Duodenal mucosa (tissue), 2 donors: ENCODE measurements around the gene FAAP24.
"Not testable (repeated sequence)": the region's sequence is repeated elsewhere in the genome, so short reads cannot be mapped to it uniquely, and the experiment has no call there.

ENCODE experiments used
- H3K27ac ChIP-seq: one replicate; pipeline ENCODE4 v1.7.0; 2013; ENCODE audit warnings: low read depth, low read length
- H3K27me3 ChIP-seq, 2 donors: one replicate each; pipeline ENCODE4 v1.7.0; 2013; ENCODE audit warnings: low read length in 2 of 2, control low read depth in 1 of 2; ENCODE audit not compliant: insufficient read depth in 2 of 2, control insufficient read depth in 1 of 2
- H3K36me3 ChIP-seq, 2 donors: one replicate each; pipeline ENCODE4 v1.7.0; 2013; ENCODE audit warnings: low read length in 2 of 2, control low read depth in 1 of 2; ENCODE audit not compliant: insufficient read depth in 2 of 2, control insufficient read depth in 1 of 2
- H3K4me1 ChIP-seq, 2 donors: one replicate each; pipeline ENCODE4 v1.7.0; 2013; ENCODE audit warnings: low read length in 2 of 2, control low read depth in 1 of 2; ENCODE audit not compliant: insufficient read depth in 2 of 2, control insufficient read depth in 1 of 2
- H3K4me3 ChIP-seq, 2 donors: one replicate each; pipeline ENCODE4 v1.7.0; 2013; ENCODE audit warnings: low read length in 2 of 2, low read depth in 1 of 2
- H3K9ac ChIP-seq, 2 donors: one replicate each; pipeline ENCODE4 v1.7.0; 2013; ENCODE audit warnings: low read length in 2 of 2, low read depth in 1 of 2
- H3K9me3 ChIP-seq, 2 donors: one replicate each; pipeline ENCODE4 v1.7.0; 2013; ENCODE audit warnings: low read length in 2 of 2, control low read depth in 1 of 2; ENCODE audit not compliant: control insufficient read depth in 1 of 2

Gene FAAP24, protein sequence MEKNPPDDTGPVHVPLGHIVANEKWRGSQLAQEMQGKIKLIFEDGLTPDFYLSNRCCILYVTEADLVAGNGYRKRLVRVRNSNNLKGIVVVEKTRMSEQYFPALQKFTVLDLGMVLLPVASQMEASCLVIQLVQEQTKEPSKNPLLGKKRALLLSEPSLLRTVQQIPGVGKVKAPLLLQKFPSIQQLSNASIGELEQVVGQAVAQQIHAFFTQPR

DNA sequence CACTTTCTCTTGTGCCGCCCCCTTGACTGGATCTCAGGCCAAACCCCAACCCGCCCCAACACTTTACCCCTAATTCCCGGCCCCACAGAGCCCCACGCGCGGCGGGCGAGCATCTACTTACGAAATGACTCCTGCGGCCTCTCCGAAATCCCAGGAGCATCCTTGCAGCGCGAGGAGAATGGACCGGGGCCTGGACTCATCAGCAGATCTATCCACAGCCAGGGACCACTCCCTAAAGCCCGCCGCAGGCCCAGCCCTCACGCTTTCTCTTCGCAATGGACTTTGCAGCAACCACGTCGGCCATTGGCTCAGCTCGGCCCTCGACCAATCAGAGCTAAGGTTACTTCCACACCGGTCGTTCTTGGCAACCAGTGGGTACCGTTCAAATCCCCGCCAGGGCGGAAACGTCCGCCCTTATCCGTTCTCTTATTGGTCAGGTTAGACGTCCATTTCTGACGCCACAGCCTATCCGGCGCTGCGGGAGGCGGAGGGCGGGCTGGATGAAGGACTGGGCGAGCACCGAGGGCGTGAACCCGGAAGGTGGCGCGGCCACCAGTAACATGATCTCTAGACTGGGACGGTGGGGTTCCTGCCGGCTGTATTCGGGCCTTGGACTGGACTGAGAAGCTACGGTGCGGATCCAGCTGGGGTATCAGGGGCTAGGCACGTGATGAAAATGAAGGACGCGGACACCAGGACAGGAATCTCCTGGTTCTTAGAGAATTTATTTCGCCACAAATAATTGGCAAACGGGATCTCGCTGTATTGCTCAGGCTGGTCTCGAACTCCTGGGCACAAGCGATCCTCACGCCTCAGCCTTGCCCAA lies at the start of gene FAAP24, which contains the start of gene CEP89:
Gene FAAP24 (plus strand): TSS at position 528 of the 826 bp plus-strand sequence. CDS start 955 bp downstream, outside the sequence.
Gene CEP89 (minus strand): TSS at position 244 of the 826 bp plus-strand sequence. CDS start 84 bp downstream, at position 160.
- Histone ChIP-seq H3K9me3 (no peaks in the 10 kb centered on the region), H3K36me3 (peaks cover 0 to 3% of the 10 kb centered on the region in 2 donors), H3K4me3 (peak within 1 kb of the TSS; percentile 88 to 92), H3K9ac (peak within 1 kb of the TSS; percentile 84 to 89), H3K27ac (peak within 1 kb of the TSS; percentile 1), H3K4me1 (peaks cover 5 to 12% of the 10 kb centered on the region in 2 donors), H3K27me3 (no peaks in the 10 kb centered on the region)

DNA sequence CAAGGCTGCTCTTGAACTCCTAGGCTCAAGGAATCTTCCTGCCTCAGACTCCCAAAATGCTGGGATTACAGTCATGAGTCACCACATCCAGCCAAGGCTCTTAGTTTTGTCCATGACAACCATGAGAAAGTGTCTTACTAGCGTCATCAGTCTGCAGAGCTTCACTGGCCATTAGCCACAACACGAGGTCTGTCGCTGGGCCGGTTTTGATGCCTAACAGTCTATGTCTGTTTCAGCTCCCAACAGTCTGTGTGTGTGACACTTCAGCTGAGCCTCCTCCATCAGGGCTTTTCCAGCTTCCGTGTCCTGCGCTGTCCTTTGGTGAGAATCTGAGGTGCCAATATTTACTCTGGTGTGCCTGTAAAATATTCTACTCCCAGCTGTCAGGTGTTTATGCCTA lies 47.8 kb upstream of the FAAP24 start:
- Histone ChIP-seq H3K4me1 (no peaks in the 10 kb centered on the region), H3K4me3 (no peak overlapping the region), H3K9ac (no peak overlapping the region), H3K9me3 (peaks cover 7 to 8% of the 10 kb centered on the region in 2 donors), H3K27ac (no peak overlapping the region), H3K27me3 (no peaks in the 10 kb centered on the region), H3K36me3 (peaks cover 6 to 21% of the 10 kb centered on the region in 2 donors)

GRCh38 chr19:32928806-32929205 lies 43.2 kb upstream of the FAAP24 start:
- Histone ChIP-seq H3K9ac (no peak overlapping the region), H3K36me3 (peaks cover 6 to 26% of the 10 kb centered on the region in 2 donors), H3K4me3 (no peak overlapping the region), H3K9me3 (peaks cover 7 to 8% of the 10 kb centered on the region in 2 donors), H3K27me3 (no peaks in the 10 kb centered on the region), H3K27ac (no peak overlapping the region), H3K4me1 (no peaks in the 10 kb centered on the region)

- H3K27me3 ChIP-seq = no peaks in the 10 kb centered on the region
- no peak overlapping the region for H3K4me3 ChIP-seq
- no peak overlapping the region for H3K9ac ChIP-seq
- peaks cover 6 to 17% of the 10 kb centered on the region in 2 donors for H3K36me3 ChIP-seq
- H3K27ac ChIP-seq = no peak overlapping the region
- peaks cover 7 to 8% of the 10 kb centered on the region in 2 donors for H3K9me3 ChIP-seq
- no peaks in the 10 kb centered on the region for H3K4me1 ChIP-seq
These were observed 41.5 kb upstream of the FAAP24 start for GRCh38 chr19:32930567-32930966.

DNA sequence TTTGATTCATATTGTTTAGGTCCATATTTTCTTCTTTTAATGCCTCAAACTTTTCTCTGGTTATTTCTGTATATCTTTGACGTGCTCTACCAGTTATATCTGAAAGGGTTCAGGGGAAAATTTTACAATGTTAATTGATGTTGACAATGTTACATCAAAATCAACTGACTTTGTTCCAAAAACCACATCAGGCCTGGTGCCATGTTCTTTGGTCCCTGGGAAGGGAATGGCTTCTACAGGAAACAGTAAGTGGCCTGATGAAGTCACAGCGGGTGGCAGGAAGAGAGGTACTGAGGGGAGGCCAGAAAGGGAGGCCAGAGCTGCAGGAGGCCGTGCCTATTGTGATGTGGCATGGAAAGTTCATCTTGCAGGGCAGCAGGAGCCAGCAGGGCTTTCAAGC lies 38.5 kb upstream of the FAAP24 start:
- Histone ChIP-seq H3K4me1 (no peaks in the 10 kb centered on the region), H3K9ac (no peak overlapping the region), H3K27ac (no peak overlapping the region), H3K9me3 (peaks cover 1% of the 10 kb centered on the region in 2 donors), H3K4me3 (no peak overlapping the region), H3K36me3 (peaks cover 6 to 14% of the 10 kb centered on the region in 2 donors), H3K27me3 (no peaks in the 10 kb centered on the region)

GRCh38 chr19:32935629-32936028 lies 36.4 kb upstream of the FAAP24 start:
- H3K36me3 ChIP-seq = peaks cover 6 to 9% of the 10 kb centered on the region in 2 donors
- H3K4me1 ChIP-seq = no peaks in the 10 kb centered on the region
- no peak overlapping the region for H3K27ac ChIP-seq
- H3K4me3 ChIP-seq = no peak overlapping the region
- H3K27me3 ChIP-seq = no peaks in the 10 kb centered on the region
- H3K9me3 ChIP-seq = no peaks in the 10 kb centered on the region
- no peak overlapping the region for H3K9ac ChIP-seq

- Histone ChIP-seq H3K9ac (no peak overlapping the region), H3K4me3 (no peak overlapping the region), H3K4me1 (no peaks in the 10 kb centered on the region), H3K36me3 (peaks cover 7 to 8% of the 10 kb centered on the region in 2 donors), H3K27ac (no peak overlapping the region), H3K27me3 (no peaks in the 10 kb centered on the region), H3K9me3 (no peaks in the 10 kb centered on the region)
These were observed 36.0 kb upstream of the FAAP24 start for GRCh38 chr19:32936065-32936464.

DNA sequence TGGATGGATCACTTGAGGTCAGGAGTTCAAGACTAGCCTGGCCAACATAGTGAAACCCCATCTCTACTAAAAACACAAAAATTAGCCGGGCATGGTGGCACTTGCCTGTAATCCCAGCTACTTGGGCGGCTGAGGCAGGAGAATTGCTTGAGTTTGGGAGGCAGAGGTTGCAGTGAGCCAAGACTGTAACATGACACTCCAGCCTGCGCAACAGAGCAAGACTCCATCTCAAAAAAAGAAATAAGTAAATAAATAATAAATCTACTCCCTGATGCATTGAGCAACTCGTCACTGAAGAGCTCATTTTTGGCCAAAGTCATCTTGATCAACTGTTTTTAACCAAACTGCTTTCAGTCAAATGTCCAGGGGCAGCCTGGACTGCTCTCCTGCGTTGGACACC lies 30.8 kb upstream of the FAAP24 start:
- H3K4me3 ChIP-seq, H3K9ac ChIP-seq, H3K27ac ChIP-seq, H3K4me1 ChIP-seq, H3K27me3 ChIP-seq, H3K9me3 ChIP-seq: not testable (repeated sequence)
- peaks cover 8 to 39% of the 10 kb centered on the region in 2 donors for H3K36me3 ChIP-seq

DNA sequence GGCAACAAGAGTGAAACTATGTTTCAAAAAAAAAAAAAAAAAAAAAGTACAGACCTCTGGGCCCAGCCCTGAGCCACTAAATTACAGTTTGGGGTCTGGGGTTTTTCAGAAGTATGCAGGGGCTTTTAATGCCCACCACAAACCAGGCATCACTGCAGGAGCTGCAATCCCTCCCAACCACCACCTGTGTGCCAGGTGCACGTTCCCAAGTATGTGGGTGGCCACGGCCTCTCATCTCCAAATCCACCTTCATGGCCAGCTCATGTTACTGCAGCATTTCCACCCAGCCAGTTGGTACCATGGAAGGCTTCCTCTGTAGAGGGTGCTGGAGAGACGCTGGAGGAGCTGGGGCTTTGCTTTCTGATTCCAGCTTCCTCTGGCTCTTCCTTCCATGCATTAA lies 26.8 kb upstream of the FAAP24 start:
- no peaks in the 10 kb centered on the region for H3K9me3 ChIP-seq
- no peak overlapping the region for H3K9ac ChIP-seq
- H3K27me3 ChIP-seq = no peaks in the 10 kb centered on the region
- no peak overlapping the region for H3K4me3 ChIP-seq
- peaks cover 2 to 56% of the 10 kb centered on the region in 2 donors for H3K36me3 ChIP-seq
- no peaks in the 10 kb centered on the region for H3K4me1 ChIP-seq
- no peak overlapping the region for H3K27ac ChIP-seq

DNA sequence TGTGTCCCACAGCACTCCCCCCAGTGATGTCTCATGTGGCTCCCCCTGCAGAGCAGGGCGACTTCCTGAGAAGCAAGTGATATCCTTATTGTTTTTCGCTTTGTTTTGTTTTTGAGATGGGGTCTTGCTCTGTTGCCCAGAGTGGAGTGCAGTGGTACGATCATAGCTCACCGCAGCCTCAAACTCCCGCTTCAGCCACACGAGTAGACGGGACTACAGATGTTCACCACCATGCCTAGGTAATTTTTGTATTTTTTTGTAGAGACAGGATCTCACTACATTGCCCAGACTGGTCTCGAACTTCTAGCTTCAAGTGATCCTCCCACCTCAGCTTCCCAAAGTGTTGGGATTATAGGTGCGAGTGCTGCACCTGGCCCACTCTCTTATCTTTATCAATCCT lies 5.3 kb upstream of the FAAP24 start:
- peaks cover 0 to 22% of the 10 kb centered on the region in 2 donors for H3K36me3 ChIP-seq
- no peaks in the 10 kb centered on the region for H3K9me3 ChIP-seq
- no peaks in the 10 kb centered on the region for H3K27me3 ChIP-seq
- no peak overlapping the region for H3K27ac ChIP-seq
- H3K9ac ChIP-seq = no peak overlapping the region
- H3K4me3 ChIP-seq = no peak overlapping the region
- peaks cover 5 to 8% of the 10 kb centered on the region in 2 donors for H3K4me1 ChIP-seq
